NCI-H187 (cell line): ENCODE measurements around the gene TAF11.
"Not testable (repeated sequence)": the region's sequence is repeated elsewhere in the genome, so short reads cannot be mapped to it uniquely, and the experiment has no call there.

Experiments
- DNase-seq, 2 experiments: peaks; one replicate each; lab custom pipeline; 2025; lab: John Stamatoyannopoulos, UW

The TAF11 gene

GRCh38 chr6:34865107-34865506 lies 22.7 kb downstream of the TAF11 start:
- no peak for DNase-seq

GRCh38 chr6:34864007-34864406 lies 23.8 kb downstream of the TAF11 start:
- no peak for DNase-seq

DNA sequence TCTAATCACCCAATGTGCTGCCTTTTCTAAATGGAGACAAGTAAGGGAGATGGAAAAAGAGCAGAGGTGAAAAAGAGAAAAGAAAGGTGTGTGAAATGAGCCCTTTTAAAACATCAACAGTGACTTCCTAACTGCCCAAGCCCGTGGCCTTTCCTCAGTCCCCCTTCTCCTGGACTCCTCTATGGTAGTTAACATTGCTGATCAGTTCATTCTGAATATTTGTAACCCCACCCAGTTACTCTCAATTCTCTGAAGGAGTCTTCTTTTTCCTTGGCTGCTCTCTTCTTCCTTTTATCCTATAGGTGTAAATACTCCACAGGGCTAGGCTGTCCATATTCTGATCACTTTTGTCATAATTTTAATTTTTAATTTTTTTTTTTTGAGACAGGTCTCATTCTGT lies 27.1 kb downstream of the TAF11 start:
- DNase-seq: no peak

DNA sequence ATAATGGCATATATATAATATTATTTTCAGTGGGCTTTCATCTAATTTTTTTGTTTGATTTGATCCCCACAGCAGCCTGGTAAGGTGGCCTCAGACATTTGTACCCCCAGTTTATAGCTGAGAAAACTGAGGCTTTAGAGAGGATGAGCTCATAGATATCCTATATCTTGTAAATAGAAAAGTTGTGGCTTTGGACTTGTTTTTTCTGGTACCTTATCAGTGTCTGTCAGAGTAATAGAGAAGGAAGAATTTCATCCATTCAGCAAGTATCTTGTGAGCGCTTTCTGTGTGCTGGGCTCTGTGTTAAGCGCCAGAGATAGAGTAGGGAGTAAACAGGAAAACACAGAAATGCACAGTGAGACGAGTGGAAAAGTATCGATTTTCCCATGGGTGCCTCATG lies 27.9 kb downstream of the TAF11 start:
- no peak for DNase-seq

- no peak for DNase-seq
Measured at GRCh38 chr6:34858681-34859080, 29.2 kb downstream of the TAF11 start.

DNA sequence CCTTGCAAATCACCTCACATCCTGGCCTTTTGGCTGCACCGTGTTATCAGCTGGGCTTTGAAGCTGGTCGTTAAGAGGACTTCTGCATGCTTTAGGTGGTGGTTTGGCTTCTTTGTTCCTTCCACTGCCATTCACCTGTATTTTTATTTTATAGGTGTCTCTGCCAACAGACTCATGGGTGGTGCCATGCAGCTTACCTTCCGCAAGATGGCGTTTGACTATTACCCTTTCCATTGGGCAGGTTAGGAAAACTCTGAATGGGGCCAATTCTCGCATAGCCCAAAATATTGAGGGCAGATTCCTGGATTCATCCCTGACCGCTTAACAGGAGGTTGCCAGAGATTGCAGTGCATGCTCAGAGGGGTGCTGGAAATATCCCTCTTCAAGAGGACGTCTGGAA lies 32.4 kb downstream of the TAF11 start:
- DNase-seq: no peak

DNA sequence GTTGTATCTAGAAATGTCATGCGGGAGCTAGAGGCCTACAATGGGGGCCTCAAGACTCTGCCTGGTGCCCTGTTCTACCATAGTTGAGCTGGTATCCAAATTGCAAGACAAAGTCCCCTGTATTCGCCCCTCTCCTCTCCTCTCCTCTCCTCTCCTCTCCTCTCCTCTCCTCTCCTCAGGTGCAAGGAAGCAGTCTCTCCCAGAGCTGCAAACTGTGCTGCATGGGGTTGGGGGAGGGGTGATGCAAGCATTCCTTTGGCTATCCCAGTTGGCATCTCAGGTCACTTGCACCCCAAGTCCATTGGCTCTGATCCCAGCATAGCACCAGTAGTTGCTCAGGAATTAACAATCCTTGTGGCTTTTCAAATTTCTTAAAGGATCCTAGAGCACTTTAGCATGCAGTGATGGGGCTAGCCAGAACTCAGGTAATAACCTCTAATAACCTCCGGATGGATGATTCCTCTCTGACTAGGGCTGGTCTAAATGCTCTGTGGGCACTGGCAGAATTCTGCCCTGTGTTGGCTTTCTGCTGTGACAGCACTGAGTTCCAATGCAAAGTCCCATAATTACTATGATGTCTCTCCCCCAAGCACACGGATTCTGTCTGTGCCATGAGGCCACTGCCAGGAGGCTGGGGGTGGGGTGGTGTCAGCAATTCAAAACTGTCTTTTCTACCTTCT lies 35.3 kb downstream of the TAF11 start:
- DNase-seq: no peak

DNA sequence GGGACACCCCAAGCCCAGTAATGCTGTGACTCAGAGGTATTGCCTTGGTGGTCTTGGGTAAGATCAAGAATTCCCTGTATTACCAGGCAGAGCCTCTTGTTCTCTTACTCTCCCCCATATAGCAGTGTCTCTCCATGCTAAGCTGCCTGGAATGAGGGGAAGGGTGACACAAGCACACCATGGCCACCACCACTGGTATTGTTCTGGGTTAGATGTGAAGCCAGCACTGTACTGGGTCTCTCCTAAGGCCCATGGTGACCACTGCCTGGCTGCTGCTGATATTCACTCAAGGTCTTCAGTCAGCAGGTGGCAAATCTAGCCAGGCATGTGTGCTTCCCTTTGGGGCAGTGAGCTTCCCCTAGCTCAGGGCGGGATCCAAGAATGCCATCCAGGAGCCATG lies 36.5 kb downstream of the TAF11 start:
- no peak for DNase-seq

GRCh38 chr6:34849066-34849465 lies 38.8 kb downstream of the TAF11 start:
- not testable (repeated sequence) for DNase-seq

- DNase-seq: no peak
Measured at GRCh38 chr6:34839666-34840352, 48.0 kb downstream of the TAF11 start.

GRCh38 chr6:34837528-34837927 lies 50.3 kb downstream of the TAF11 start:
- DNase-seq: no peak

GRCh38 chr6:34836451-34836850 lies 51.4 kb downstream of the TAF11 start:
- DNase-seq: no peak

DNA sequence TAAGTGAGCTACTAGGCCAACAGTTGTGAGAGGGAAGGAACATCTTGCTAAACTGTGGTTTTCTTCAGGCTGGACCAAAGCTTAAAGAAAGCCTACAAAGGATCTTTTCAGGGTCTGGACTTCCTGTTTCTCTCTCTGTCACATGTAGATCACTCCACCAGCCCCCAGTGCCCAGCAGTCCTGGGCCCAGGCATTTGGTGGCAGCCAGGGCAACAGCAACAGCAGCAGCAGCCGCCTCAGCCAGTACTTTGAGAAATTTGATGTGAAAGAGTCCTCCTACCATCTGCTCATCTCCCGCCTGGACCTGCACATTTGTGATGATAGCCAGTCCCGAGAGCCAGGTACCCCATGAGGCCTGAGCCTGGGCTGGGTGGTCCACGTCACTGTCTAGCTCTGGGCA lies 51.8 kb downstream of the TAF11 start:
- no peak for DNase-seq

- DNase-seq: no peak
Measured at GRCh38 chr6:34834789-34835518, 52.9 kb downstream of the TAF11 start.

DNA sequence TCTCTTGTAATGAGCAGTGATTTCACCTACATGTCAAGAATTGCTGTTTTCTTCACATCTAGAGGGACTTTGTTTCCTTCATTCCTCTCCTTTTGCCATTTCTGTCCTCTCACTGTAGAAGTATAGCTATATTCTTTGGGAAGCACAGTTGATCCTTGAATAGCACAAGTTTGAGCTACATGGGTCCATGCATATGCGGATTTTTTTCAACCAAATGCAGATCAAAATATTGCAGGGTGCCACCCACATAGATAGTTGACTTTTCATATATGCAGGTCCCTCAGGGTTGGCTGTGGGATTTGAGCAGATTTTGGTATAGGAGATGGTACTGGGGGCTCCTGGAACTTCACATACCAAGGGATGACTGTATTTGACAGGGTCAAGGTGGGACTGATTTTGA lies 54.9 kb downstream of the TAF11 start:
- DNase-seq: no peak

DNA sequence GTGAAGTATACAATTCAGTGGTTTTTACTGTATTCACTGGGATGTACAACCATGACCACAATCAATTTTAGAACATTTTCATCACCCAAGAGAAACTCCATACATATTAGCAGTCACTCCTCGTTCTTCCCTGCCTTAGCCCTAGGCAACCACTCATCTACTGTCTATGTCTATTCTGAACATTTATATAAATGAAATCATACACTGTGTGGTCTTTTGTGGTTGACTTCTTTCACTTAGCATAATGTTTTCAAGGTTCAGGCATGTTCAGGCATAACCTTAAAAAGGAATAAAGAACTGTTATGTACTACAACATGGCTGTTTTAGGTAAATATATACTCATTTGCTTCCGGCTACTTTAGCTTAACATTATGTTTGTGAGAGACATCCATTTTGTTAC lies 58.7 kb downstream of the TAF11 start:
- DNase-seq: no peak
